SK-N-SH (cell line): ENCODE results near the gene COL21A1. TPM values are rescaled to one million over a fixed set of nuclear protein-coding genes. Genes with fewer than 3 reads are reported as not detected.

Experiments
- CTCF ChIA-PET: fragments of 300-600, 350-600 bp; formaldehyde crosslinking; extraction: SDS; loops from one replicate; lab custom pipeline; 2021; lab: Yijun Ruan, JAX
- POLR2A ChIA-PET: fragments of 350-600 bp; sonication (Branson Sonifier 250); formaldehyde crosslinking; extraction: SDS; loops from one replicate; lab custom pipeline; 2020; ENCODE audit warnings: antibody characterized with exemption, inconsistent platforms; lab: Yijun Ruan, JAX
- DNase-seq: peaks from one replicate; pipeline ENCODE4 v3.0.0; 2012
- H2AFZ ChIP-seq: fragments of 200-600 bp; sonication (generic); 2 replicates; pipeline ENCODE4 v1.8.1; 2016; ENCODE audit warnings: antibody characterized with exemption, mild to moderate bottlenecking, low read depth
- H3F3A ChIP-seq: fragments of 200-600 bp; sonication (generic); replicated peaks from 2 replicates; pipeline ENCODE3; 2016; ENCODE audit warnings: antibody characterized with exemption, mild to moderate bottlenecking; ENCODE audit not compliant: insufficient read depth
- H3K27ac ChIP-seq, 2 experiments: fragments of 200-500 bp in 1 of 2; fragments of 200-600 bp in 1 of 2; sonication (Bioruptor generic) in 1 of 2; sonication (generic), shearing (Covaris generic) in 1 of 2; 2 replicates each; pipeline versions ENCODE4 v1.5.1 to v1.6.1; 2014 to 2016; ENCODE audit warnings: low read depth in 2 of 2, inconsistent platforms in 1 of 2, low read length in 1 of 2, mild to moderate bottlenecking in 1 of 2, mixed read lengths in 1 of 2
- H3K27me3 ChIP-seq: fragments of 200-600 bp; sonication (generic), shearing (Covaris generic); 2 replicates; pipeline ENCODE4 v1.6.1; 2016; ENCODE audit warnings: mixed run types; ENCODE audit not compliant: insufficient read depth
- H3K36me3 ChIP-seq, 2 experiments: fragments of 200-500 bp in 1 of 2; fragments of 200-600 bp in 1 of 2; sonication (Bioruptor generic) in 1 of 2; sonication (generic) in 1 of 2; replicated peaks in 1 of 2; 2 replicates each; pipeline versions ENCODE3 to v1.5.1; 2014 to 2016; ENCODE audit warnings: low read length in 1 of 2, mild to moderate bottlenecking in 1 of 2; ENCODE audit not compliant: insufficient read depth in 2 of 2, control insufficient read depth in 1 of 2
- H3K4me1 ChIP-seq, 2 experiments: fragments of 200-500 bp in 1 of 2; fragments of 200-600 bp in 1 of 2; sonication (Bioruptor generic) in 1 of 2; sonication (generic), shearing (Covaris generic) in 1 of 2; 2 replicates each; pipeline versions ENCODE4 v1.5.1 to v1.6.1; 2014 to 2016; ENCODE audit warnings: low read depth in 1 of 2, low read length in 1 of 2, mixed run types in 1 of 2; ENCODE audit not compliant: insufficient read depth in 2 of 2, control insufficient read depth in 1 of 2
- H3K4me2 ChIP-seq: fragments of 200-600 bp; sonication (generic), shearing (Covaris generic); 2 replicates; pipeline ENCODE4 v1.6.1; 2017; ENCODE audit warnings: mixed run types
- H3K4me3 ChIP-seq, 2 experiments: fragments of 200-500 bp in 1 of 2; fragments of 200-600 bp in 1 of 2; sonication (Bioruptor generic) in 1 of 2; sonication (generic), shearing (Covaris generic) in 1 of 2; 2 replicates each; pipeline versions ENCODE4 v1.5.1 to v1.8.1; 2014 to 2016; ENCODE audit warnings: low read depth in 2 of 2, inconsistent platforms in 1 of 2, low read length in 1 of 2, mild to moderate bottlenecking in 1 of 2, mixed read lengths in 1 of 2, moderate library complexity in 1 of 2
- H3K79me2 ChIP-seq: fragments of 200-600 bp; sonication (generic); 2 replicates; pipeline ENCODE4 v1.8.1; 2017; ENCODE audit warnings: mild to moderate bottlenecking; ENCODE audit not compliant: insufficient read depth
- H3K9ac ChIP-seq: fragments of 200-600 bp; sonication (generic); 2 replicates; pipeline ENCODE4 v1.6.1; 2017; ENCODE audit warnings: mixed run types
- H3K9me2 ChIP-seq: fragments of 200-600 bp; sonication (generic); 2 replicates; pipeline ENCODE4 v1.6.1; 2017; ENCODE audit warnings: mixed run types
- H3K9me3 ChIP-seq: fragments of 200-600 bp; sonication (generic); 2 replicates; pipeline ENCODE4 v1.6.1; 2017; ENCODE audit warnings: mixed run types, mild to moderate bottlenecking, moderate library complexity
- H4K20me1 ChIP-seq: fragments of 200-600 bp; sonication (generic); 2 replicates; pipeline ENCODE4 v1.6.1; 2017; ENCODE audit warnings: mild to moderate bottlenecking, mixed run types; ENCODE audit not compliant: insufficient read depth
- CHD2 ChIP-seq: fragments of 150-350 bp; IDR thresholded peaks from 2 replicates; pipeline ENCODE4 v1.6.1; 2018; ENCODE audit warnings: low read length; ENCODE audit not compliant: partially characterized antibody
- ELF1 ChIP-seq: IDR thresholded peaks from 2 replicates; pipeline ENCODE4 v1.4.0; 2012
- FOSL2 ChIP-seq: IDR thresholded peaks from 2 replicates; pipeline ENCODE4 v1.4.0; 2012; ENCODE audit warnings: low read depth, mild to moderate bottlenecking, moderate library complexity, borderline replicate concordance
- JUND ChIP-seq: IDR thresholded peaks from 2 replicates; pipeline ENCODE4 v1.4.0; 2012
- MAX ChIP-seq: IDR thresholded peaks from 2 replicates; pipeline ENCODE4 v1.4.0; 2012; ENCODE audit warnings: low read depth
- NRF1 ChIP-seq: IDR thresholded peaks from 2 replicates; pipeline ENCODE4 v1.6.1; 2012; ENCODE audit warnings: low read depth, mild to moderate bottlenecking, low read length
- POLR2AphosphoS5 ChIP-seq: IDR thresholded peaks from 2 replicates; pipeline ENCODE4 v1.6.1; 2012; ENCODE audit warnings: low read depth, low read length
- SMC3 ChIP-seq: IDR thresholded peaks from 2 replicates; pipeline ENCODE4 v1.6.1; 2012; ENCODE audit warnings: low read depth, low read length, improper control_type of control experiment
- TEAD4 ChIP-seq: IDR thresholded peaks from 2 replicates; pipeline ENCODE4 v1.4.0; 2012; ENCODE audit warnings: mild to moderate bottlenecking, borderline replicate concordance; ENCODE audit not compliant: insufficient read depth
- WGBS: methylation state at CpG from one replicate; pipeline ENCODE4 v1.1.6; 2017; ENCODE audit warnings: low lambda C conversion rate; 5-methylcytosine and 5-hydroxymethylcytosine counted together
- polyA plus RNA-seq, 3 experiments: library from polyadenylated mRNA; depleted of rRNA; stranded (reverse); fragments of >200 nt; gene quantifications; 2 replicates each; pipeline ENCODE4 v1.2.3, GENCODE V29; 2012
- TF ChIP-seq, protein P1 (sequence below): fragments of 150-350 bp; IDR thresholded peaks from 2 replicates; pipeline ENCODE4 v1.6.1; 2017; ENCODE audit warnings: antibody characterized with exemption, low read length, low read depth, borderline replicate concordance
- TF ChIP-seq, protein P2 (sequence below): IDR thresholded peaks from 2 replicates; pipeline ENCODE4 v1.4.0; 2012; ENCODE audit warnings: low read depth, borderline replicate concordance
- TF ChIP-seq, protein P3 (sequence below): fragments of 150-350 bp; IDR thresholded peaks from 2 replicates; pipeline ENCODE4 v1.6.1; 2016; ENCODE audit warnings: mild to moderate bottlenecking, low read depth, low read length

COL21A1 gene
- polyA plus RNA-seq, 1 of the 3 experiments (the other 2 are of a cell fraction): 0.07 TPM

- Histone ChIP-seq H3K27me3 (no peaks in the 10 kb centered on the region; the same call in 1 of the 2 replicates), H3K9ac (no peak overlapping the region), H4K20me1 (no peaks in the 10 kb centered on the region), H3K79me2 (no peaks in the 10 kb centered on the region), H3K9me3 (no peaks in the 10 kb centered on the region), H3K4me3 (no peak overlapping the region), H3K27ac (no peak overlapping the region), H3F3A (no peaks in the 10 kb centered on the region), H3K4me1 (no peaks in the 10 kb centered on the region), H3K4me2 (no peak overlapping the region), H2AFZ (no peak overlapping the region), H3K36me3 (no peaks in the 10 kb centered on the region), H3K9me2 (no peaks in the 10 kb centered on the region)
- ChIA-PET POLR2A (no interaction called here), CTCF (interaction anchor here (1.6 kb wide), 1 partner anchor 994 kb away, joined by 4 read pairs; no protein-coding TSS in a partner anchor)
- WGBS: 55% methylated on average over 1 of the region's 1 CpG
- no peak for DNase-seq
- TF ChIP-seq SMC3 (no peak), FOSL2 (no peak), TEAD4 (no peak), MAX (no peak), POLR2AphosphoS5 (no peak), ELF1 (no peak), NRF1 (no peak)
- TF ChIP-seq, protein P1, sequence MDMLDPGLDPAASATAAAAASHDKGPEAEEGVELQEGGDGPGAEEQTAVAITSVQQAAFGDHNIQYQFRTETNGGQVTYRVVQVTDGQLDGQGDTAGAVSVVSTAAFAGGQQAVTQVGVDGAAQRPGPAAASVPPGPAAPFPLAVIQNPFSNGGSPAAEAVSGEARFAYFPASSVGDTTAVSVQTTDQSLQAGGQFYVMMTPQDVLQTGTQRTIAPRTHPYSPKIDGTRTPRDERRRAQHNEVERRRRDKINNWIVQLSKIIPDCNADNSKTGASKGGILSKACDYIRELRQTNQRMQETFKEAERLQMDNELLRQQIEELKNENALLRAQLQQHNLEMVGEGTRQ: no peak
- TF ChIP-seq, protein P2, sequence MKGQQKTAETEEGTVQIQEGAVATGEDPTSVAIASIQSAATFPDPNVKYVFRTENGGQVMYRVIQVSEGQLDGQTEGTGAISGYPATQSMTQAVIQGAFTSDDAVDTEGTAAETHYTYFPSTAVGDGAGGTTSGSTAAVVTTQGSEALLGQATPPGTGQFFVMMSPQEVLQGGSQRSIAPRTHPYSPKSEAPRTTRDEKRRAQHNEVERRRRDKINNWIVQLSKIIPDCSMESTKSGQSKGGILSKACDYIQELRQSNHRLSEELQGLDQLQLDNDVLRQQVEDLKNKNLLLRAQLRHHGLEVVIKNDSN: no peak
- TF ChIP-seq, protein P3, sequence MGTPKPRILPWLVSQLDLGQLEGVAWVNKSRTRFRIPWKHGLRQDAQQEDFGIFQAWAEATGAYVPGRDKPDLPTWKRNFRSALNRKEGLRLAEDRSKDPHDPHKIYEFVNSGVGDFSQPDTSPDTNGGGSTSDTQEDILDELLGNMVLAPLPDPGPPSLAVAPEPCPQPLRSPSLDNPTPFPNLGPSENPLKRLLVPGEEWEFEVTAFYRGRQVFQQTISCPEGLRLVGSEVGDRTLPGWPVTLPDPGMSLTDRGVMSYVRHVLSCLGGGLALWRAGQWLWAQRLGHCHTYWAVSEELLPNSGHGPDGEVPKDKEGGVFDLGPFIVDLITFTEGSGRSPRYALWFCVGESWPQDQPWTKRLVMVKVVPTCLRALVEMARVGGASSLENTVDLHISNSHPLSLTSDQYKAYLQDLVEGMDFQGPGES: no peak
Observed at GRCh38 chr6:56270812-56271441, 23.5 kb upstream of the COL21A1 start.

- Histone ChIP-seq H4K20me1 (no peaks in the 10 kb centered on the region), H3K9me3 (no peaks in the 10 kb centered on the region)
- POLR2A ChIA-PET: no interaction called here
- TF ChIP-seq JUND: no peak
- no peak for TF ChIP-seq SMC3
- no peak for TF ChIP-seq CHD2
- TF ChIP-seq, all 33 proteins: peak for 0
- DNase-seq: no peak
- Histone ChIP-seq H3K9ac (no peak overlapping the region), H3F3A (no peaks in the 10 kb centered on the region), H3K36me3 (no peaks in the 10 kb centered on the region), H3K4me2 (no peak overlapping the region), H3K4me3 (no peak overlapping the region), H3K27ac (no peak overlapping the region), H2AFZ (no peak overlapping the region), H3K4me1 (no peaks in the 10 kb centered on the region), H3K27me3 (no peaks in the 10 kb centered on the region), H3K9me2 (no peaks in the 10 kb centered on the region), H3K79me2 (no peaks in the 10 kb centered on the region)
- CTCF ChIA-PET: no interaction called here
- WGBS: 40% methylated on average over 2 of the region's 2 CpGs
Observed at GRCh38 chr6:56268266-56268665, 20.9 kb upstream of the COL21A1 start.
